HG03575 (cell line): ENCODE results near the gene SMARCA5.

Experiments used
- ATAC-seq: cut with Tn5 transposase; IDR thresholded peaks from one replicate; pipeline ENCODE4 v1.9.1; 2021; ENCODE audit not compliant: unreplicated experiment, insufficient number of reproducible peaks, low FRiP score; ENCODE audit errors: extremely low read depth

The SMARCA5 gene, protein sequence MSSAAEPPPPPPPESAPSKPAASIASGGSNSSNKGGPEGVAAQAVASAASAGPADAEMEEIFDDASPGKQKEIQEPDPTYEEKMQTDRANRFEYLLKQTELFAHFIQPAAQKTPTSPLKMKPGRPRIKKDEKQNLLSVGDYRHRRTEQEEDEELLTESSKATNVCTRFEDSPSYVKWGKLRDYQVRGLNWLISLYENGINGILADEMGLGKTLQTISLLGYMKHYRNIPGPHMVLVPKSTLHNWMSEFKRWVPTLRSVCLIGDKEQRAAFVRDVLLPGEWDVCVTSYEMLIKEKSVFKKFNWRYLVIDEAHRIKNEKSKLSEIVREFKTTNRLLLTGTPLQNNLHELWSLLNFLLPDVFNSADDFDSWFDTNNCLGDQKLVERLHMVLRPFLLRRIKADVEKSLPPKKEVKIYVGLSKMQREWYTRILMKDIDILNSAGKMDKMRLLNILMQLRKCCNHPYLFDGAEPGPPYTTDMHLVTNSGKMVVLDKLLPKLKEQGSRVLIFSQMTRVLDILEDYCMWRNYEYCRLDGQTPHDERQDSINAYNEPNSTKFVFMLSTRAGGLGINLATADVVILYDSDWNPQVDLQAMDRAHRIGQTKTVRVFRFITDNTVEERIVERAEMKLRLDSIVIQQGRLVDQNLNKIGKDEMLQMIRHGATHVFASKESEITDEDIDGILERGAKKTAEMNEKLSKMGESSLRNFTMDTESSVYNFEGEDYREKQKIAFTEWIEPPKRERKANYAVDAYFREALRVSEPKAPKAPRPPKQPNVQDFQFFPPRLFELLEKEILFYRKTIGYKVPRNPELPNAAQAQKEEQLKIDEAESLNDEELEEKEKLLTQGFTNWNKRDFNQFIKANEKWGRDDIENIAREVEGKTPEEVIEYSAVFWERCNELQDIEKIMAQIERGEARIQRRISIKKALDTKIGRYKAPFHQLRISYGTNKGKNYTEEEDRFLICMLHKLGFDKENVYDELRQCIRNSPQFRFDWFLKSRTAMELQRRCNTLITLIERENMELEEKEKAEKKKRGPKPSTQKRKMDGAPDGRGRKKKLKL

DNA sequence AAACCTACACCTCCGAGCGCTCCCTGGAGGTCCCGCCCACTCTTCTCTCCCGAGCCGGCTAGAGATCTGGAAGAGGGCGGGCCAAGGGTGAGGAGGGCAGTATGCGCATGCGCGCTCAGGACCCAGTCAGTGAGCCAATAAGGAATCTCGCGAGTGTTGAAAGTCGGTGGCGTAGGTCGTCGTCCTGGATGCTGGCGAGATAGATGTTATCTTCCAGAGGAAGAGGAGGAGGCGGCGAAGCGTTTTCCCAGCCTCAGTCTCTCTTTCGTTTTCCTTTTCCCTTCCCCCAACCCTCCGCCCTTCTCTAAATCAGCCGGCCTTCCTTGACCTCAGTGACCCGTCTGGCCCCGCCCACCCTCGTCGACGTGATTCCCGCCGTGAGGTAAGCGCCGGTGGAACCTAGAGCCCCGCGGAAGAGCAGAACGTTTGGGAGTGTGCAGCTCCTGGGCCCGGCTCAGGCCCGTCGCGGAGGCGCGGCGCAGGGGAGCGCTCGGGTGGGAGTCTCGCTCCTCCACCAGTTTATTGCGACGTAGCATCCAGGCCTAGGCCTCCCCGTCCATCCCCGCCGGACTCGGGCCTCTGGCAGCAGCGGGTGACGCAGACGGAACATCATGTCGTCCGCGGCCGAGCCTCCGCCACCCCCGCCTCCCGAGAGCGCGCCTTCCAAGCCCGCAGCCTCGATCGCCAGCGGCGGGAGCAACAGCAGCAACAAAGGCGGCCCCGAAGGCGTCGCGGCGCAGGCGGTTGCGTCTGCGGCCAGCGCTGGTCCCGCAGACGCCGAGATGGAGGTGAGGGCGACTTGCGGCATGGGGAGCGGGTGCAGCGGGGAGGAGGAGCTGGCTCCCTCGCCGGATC is at the start of gene SMARCA5:
Gene SMARCA5 (plus strand): TSS at position 389 of the 855 bp plus-strand sequence. CDS start 223 bp downstream, at position 612.
- ATAC-seq: peak; percentile 80

DNA sequence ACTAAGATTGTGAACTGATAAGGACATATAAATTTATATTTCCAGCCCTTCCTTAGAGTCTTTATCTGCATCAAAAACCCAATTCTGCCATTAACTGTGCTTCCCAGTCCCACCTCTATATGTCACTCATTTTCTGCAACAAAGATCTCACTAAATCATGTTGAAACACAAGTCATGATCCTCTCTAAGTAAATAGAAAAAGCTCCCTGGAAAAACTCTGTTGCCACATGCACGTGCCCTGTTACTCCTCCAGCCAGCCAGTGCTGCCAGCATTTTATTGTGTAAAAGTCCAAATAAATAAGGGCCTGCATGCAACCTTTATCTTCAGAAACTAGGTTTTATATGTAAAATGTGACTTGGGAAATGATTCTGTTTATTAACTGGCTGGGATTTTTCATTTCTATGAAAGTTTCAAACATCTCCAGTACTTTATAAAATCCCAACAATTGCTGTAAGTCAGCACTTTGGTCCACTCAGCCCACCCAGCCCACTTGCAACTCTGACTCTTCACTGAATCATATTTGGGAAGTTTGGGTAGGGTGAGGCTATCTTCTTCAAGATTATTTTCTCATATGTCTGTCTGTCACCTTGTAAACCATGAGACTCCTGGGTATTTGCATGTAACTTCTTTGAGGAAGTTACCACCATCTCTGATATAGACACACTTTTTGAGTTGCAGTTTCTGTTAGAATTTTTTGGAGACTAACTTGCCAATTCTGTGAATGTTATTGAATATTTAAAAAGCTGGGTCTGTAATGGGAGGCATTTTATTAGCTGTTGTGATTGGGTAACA is 40.0 kb upstream of the SMARCA5 start:
- ATAC-seq: no peak

DNA sequence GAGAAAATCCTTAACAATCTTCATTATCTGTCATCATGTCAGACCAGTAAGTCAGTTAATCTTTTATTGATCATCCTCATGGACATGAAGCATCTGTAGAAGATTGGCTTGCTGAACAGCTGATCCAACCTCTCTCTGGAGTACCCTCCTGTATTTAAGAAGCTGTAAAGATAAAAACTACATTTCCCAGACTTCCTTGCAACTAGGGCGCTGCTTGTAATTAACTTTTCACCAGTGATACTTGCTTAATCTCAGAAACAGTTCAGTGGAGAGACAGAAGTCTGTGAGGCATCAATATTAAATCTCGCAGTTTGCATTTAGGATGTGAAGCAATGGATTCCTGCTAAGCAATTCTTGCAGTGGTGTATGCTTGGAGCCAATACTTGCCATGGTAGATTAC is 36.0 kb upstream of the SMARCA5 start:
- no peak for ATAC-seq

DNA sequence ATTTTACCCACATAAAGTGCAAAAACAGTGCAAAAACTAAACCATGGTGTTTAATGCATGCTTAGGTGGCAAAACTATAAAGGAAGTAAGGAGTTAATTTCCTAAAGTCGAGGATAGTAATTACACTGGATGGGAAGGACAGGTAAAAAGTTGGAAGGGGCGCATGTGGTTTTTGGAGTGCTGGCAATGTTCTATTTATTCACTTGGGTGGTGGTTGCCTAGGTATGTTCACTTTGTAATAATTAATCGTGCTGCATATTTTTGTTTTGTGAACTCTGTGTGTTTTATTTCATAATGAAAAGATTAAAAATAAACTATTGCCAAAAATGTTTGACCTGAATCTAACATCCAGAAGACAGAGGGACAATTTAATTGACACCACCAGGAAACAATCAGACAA is 32.1 kb upstream of the SMARCA5 start:
- no peak for ATAC-seq

DNA sequence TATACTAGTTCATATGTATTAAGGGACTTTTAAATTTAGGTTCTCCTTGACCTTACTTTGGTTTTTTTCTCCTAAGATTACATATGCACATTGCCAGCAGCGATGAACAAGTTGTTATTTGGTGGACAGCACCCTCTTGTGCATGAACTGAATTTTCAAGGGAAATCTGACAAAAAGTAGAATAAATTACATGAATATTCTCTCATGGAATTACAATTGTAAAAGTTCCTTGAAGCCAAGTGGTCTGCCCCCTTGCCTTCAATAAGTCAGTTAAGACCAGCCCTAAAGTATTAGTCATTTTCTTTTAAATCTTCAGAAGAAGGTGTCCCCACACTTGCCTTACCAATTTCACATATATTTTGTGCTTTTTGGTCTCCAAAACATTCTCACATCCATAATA is 30.7 kb upstream of the SMARCA5 start:
- ATAC-seq: no peak

DNA sequence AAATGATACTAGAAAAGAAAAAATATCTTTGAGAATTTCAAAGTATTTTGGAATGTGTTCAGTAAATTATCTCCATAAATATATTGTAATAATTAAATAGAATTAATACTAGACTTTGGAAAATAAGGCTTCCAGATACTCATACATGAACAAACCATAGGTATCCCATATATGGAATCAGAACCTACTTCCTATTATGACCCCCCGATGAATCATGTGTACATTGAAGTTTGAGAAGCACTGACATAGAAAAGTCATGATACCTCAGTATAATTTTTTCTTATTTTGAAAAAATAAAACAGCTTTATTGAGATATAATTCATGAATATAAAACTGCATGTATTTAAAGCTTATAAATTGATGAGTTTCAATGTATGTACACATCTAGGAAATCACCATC is 27.2 kb upstream of the SMARCA5 start:
- ATAC-seq: no peak

DNA sequence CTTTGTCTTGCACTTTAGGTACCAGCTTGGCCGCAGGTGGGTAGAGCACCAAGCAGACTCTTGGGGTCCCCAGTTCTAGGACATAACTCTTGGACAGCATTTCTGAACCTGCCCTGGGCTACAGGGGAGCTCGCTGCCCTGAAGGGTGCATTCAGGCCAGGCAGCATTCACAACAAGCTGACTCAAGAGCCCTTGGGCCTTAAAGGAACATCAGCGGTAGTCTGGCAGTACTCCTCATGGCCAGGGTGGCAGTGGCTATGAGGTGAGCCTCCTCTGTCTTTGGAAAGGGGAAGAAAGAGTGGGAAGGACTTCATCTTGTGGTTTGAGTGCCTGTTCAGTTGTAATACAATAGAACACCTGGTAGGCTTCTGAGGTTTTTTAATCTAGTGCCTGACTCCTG is 24.8 kb upstream of the SMARCA5 start:
- no peak for ATAC-seq

DNA sequence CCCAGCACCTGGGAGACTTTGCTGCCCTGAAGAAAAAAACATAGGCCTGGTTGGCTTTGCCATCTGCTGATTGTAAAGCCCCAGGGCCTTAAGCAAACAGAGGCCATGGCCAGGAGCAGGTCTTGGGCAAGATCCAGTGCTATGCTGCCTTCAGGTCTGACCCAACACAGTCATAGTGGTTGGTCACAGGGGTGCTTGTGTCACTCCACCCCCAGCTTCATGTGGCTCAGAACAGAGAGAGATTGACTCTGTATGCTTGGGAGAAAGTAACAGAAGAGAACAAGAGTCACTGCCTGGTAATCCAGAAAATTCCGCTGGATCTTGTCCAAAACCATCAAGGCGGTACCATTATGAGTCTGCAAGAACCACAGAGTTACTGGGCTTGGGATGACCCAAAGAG is 24.4 kb upstream of the SMARCA5 start:
- ATAC-seq: no peak

DNA sequence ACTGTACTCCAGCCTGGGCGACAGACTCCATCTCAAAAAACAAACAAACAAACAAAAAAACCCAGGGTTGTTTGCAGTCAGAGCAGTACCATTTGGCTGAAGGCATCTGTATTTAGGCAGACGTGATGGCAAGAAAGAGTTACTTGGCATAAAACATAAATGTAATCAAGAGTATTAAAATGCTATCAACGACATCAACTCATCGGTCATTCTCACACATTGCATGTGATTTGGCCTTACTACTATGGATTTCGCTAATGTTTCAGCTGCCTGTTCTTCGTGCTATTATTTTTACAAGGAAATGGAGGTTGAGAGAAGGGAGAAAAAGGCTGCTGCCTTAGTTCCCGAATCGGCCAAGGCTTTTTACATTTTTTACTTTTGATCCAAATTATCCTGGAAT is 15.5 kb upstream of the SMARCA5 start:
- ATAC-seq: no peak

DNA sequence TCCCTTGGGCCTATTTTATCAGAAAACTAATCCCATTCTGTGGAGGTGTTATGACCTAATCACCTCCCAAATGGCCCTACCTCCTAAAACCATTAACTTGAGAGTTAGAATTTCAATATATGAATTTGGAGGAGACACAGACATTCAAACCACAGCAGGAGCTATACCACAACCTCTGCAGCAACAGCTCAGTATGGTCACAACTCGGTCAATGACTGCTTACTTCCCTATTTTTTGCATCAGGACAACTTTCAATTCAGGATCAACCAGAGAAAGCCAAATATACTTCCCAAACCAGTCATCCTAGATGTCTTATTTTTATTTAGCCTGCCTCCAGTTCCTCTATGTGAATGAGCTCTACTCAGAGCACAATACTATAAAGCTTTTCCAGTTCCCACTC is 11.3 kb upstream of the SMARCA5 start:
- ATAC-seq: no peak

DNA sequence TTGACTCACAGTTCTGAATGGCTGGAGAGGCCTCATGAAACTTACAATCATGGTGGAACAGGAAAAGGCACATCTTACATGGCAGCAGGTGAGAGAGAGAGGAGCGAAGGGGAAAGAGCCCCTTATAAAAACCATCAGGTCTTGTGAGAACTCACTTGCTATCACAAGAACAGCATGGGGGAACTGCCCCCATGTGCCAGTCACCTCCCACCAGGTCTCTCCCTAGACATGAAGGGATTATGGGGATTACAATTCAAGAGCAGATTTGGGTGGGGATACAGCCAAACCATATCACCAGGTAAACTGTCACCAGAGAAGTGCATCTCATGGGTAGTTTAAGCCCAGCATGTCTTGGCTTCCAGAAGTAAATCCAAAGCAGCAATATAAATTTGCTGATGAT is 7.5 kb upstream of the SMARCA5 start:
- ATAC-seq: no peak

DNA sequence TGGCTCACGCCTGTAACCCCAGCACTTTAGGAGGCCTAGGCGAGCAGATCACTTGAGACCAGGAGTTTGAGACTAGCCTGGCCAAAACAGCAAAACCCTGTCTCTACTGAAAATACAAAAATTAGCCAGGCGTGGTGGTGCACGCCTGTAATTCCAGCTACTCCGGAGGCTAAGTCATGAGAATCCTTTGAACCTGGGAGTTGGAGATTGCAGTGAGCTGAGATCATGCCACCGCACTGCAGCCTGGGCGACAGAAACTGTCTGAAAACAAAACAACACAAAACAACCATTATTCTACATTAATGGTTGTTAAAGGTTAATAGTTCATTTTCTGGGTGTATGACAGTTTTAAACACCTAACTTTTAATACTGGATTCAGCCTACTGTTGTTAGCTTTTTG is 1.6 kb upstream of the SMARCA5 start:
- ATAC-seq: no peak

DNA sequence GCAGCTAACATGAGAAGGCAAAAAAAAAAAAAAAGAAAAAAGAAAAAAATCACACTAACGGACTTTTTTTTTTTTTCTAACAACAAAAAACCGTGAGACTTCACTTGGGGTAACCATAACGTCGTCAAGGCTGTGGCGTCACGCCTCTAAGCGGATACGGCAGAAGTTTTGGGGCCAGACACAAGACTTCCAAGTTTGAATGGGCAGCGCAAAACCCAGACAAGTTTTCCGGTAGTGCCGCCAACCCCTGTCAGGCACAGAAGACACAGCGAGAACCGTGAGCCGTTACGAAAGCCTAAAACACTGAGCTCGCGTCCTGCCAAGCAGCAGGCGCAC is 556 bp upstream of the SMARCA5 start:
- ATAC-seq: peak; percentile 25

DNA sequence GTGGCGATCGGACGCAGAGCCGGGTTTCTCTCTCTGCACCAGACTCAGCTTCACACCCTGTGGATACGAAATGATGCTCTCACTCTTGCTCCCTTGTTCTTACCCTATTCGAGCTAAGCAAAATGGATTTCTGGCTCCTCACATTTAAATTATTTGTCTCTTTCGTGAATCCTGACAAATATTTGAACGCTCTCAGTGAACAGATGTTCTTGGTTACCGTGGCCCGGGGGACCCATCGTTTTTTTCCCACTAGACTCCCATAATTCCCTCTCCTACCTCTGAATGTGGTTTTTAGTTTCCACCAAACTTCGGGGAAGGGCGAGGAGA is 630 bp downstream of the SMARCA5 start:
- ATAC-seq: no peak

DNA sequence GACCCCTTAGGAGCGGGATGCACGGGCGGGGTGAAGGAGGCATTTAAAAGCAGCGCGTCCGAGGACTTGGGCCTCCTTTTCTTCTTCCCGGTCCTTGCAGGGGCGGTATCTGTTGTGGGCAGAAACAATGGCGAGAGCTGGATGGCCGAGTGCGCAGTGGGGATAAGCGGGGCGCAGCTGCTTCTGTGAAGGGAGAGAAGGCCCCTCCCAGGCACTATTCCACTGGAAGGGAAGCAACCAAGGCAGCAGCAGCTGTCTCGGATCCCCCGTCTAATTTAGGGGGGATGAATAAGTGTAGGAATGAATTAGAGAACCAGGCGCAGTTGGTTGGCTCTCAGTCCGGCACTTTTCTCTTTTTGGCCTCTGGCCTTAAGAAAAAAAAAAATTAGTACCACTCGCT is 995 bp downstream of the SMARCA5 start:
- ATAC-seq: no peak

DNA sequence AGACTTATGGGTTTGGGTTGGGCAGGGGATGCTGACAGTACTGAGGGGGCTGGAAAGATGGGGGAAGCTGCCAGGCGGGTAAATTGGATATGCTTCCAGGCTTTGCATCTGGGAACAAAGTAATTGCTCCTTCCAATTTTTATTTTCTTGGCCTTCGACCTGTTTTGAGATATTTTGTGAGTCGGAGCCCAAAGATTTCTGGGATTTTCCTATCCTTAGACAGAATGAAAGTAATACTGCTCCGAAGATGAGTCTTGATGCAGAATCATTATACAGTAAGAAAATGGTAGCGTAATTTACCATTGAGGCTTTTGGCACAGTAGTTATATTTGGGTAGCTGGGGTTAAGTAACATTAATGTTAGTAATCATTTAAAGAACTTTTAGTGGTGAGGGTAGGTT is 1.4 kb downstream of the SMARCA5 start:
- ATAC-seq: no peak

DNA sequence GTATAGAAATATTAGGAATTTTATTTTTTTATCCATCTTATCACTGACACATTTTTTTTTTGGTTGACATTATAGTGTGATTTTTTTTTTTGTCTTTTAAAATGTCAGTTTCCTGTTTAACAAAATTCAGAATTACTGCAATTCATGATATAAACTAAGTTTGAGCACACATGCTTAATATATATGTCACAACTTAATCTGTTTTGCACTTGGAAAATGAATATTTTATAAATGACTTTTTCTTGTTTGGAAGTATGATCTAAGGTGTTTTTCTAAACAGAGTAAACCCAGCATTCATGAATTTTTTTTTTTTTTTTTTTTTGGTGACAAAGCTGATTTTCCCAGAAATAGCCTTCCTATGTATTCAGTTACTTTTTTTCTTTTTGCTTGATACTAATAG is 2.4 kb downstream of the SMARCA5 start:
- ATAC-seq: no peak

DNA sequence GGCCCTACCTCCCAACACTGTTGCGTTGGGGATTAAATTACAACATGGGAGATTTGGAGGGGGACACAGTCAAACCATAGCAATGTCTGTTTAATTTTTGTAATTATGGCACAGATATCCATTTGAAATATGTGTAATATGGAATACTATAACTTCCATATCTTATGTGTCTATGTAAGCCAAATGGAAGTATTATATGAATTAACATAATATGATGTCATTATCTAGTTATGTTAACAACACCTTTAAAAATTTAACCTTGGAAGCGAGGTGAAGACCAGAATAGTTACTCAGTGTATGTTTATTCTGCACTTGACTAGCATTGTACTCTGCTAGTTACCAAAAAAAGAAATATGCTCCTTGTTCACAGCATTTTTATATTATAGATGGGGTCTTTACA is 4.3 kb downstream of the SMARCA5 start:
- no peak for ATAC-seq

DNA sequence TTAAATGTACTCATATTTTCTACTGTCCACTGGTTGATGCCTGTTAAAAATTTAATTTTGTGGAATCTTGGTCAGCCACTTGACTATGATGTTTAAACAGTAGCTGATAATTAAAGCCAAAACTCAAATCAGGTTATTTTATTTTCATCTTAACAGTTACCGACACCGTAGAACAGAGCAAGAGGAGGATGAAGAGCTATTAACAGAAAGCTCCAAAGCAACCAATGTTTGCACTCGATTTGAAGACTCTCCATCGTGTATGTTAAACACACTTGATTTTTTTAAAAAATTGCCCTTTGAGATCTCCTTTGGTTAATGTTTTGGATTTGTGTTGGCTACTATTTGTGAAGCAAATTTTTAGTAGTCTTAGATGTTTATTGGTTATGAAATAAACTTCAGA is 10.7 kb downstream of the SMARCA5 start:
- no peak for ATAC-seq
